Measurements from ENCODE around the gene RAB27B.

Gene RAB27B

GRCh38 chr18:54825601-54826344 is 2.5 kb upstream of the RAB27B start:
- no peak for TF ChIP-seq CTCF (IDR thresholded peaks at IDR 0.05; ENCODE audit: low read depth, low read length, missing control alignments)
- H3K4me3 ChIP-seq (ENCODE audit: low read depth, low read length), result no peak overlapping the region
- DNase-seq (ENCODE audit: low read depth), result no peak
- in situ Hi-C loops (cut with HindIII; ENCODE audit: low sequenced_read_pairs), result no loop called here

GRCh38 chr18:54828986-54829385 is 709 bp downstream of the RAB27B start:
- in situ Hi-C loops (cut with HindIII; ENCODE audit: low sequenced_read_pairs), result no loop called here
- peak overlapping the region; percentile 50 for H3K4me3 ChIP-seq (ENCODE audit: low read depth, low read length)
- DNase-seq (ENCODE audit: low read depth), result no peak
- TF ChIP-seq CTCF (IDR thresholded peaks at IDR 0.05; ENCODE audit: low read depth, low read length, missing control alignments), result no peak

DNA sequence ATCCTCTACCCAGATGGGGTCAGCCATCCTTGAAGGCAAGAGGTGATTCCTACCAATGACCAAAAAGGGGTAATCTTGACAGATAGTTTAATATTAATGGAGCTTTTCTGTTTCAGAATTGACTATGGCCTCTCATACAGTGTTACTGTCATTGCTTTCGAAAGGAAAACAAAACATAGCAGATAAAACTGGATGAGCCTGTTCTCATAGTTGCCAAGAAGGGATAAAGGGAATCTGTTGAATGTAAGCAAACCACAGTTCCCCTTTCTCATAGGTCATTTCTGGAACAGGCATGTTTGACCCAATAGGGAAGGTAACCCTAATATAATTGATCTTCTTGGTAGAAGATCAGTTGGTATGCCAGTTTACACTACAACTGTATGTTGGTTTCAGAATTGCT is 1.6 kb downstream of the RAB27B start:
- no peak for TF ChIP-seq CTCF (IDR thresholded peaks at IDR 0.05; ENCODE audit: low read depth, low read length, missing control alignments)
- DNase-seq (ENCODE audit: low read depth), result no peak
- in situ Hi-C loops (cut with HindIII; ENCODE audit: low sequenced_read_pairs), result no loop called here

DNA sequence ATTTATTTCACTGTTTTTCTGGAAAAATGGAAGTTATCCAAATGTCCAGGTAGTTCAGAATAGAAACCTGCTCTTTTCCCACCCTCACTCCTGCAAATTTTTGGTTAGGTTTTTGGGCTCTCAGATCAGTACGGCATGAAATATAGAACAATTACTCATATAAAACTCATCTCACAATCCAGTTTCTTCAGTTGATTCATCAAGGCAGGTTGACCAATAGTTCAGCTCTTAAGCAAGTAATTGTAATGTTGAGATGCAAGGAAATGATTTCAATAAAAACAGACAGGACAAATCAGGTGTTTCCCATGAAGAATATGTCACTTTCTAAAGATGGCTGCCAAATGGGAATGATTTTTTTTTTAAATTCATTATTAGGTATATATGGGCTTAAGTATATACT is 2.0 kb downstream of the RAB27B start:
- DNase-seq (ENCODE audit: low read depth), result no peak
- in situ Hi-C loops (cut with HindIII; ENCODE audit: low sequenced_read_pairs), result no loop called here
- no peak for TF ChIP-seq CTCF (IDR thresholded peaks at IDR 0.05; ENCODE audit: low read depth, low read length, missing control alignments)
- H3K4me3 ChIP-seq (ENCODE audit: low read depth, low read length), result no peak overlapping the region

More for the DNA sequence above, 1.6 kb downstream of the RAB27B start:
- no peak overlapping the region for H3K4me3 ChIP-seq (ENCODE audit: low read depth, low read length)

DNA sequence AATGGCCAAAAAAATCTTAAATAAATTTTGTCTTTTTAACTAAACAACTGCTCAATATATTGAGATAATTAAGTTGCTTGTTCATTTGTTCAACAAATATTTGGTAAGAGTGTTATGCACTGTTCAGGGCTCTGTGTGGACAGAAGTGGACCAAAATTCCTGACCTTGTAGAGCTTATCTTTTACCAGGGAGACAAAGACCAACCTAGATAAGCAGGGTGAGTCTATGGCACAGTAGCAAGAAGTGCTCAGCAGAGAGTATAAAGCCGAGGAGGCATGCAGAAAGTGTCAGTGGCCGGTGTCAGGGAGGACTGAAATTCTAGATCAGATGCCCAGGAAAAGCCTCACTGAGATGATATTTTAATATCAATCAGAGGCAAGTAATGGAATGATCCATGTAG is 2.6 kb downstream of the RAB27B start:
- no peak overlapping the region for H3K4me3 ChIP-seq (ENCODE audit: low read depth, low read length)
- TF ChIP-seq CTCF (IDR thresholded peaks at IDR 0.05; ENCODE audit: low read depth, low read length, missing control alignments), result no peak
- in situ Hi-C loops (cut with HindIII; ENCODE audit: low sequenced_read_pairs), result no loop called here
- no peak for DNase-seq (ENCODE audit: low read depth)

DNA sequence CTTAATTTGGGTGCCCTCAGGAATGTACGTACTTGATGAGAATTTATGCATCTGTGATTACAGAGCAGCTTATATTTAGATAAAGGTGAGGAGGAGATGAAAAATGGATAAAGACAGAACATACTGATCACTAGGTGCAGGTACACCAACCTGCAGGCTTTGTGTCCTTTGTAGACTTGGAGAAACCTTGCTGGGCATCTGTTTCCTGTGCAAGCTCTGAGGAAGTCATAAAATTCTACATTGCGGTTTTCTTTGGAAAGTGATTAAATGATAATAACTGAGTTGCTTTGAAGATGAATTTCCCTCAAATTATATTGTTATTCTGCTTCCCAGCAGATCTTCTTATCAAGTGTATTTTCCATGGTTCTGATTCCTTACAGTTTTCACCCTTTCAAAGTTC is 7.7 kb downstream of the RAB27B start:
- DNase-seq (ENCODE audit: low read depth), result no peak
- in situ Hi-C loops (cut with HindIII; ENCODE audit: low sequenced_read_pairs), result no loop called here
- TF ChIP-seq CTCF (IDR thresholded peaks at IDR 0.05; ENCODE audit: low read depth, low read length, missing control alignments), result no peak
- H3K4me3 ChIP-seq (ENCODE audit: low read depth, low read length), result no peak overlapping the region
